ENCODE measurements around the gene REG1A.

Gene REG1A, protein sequence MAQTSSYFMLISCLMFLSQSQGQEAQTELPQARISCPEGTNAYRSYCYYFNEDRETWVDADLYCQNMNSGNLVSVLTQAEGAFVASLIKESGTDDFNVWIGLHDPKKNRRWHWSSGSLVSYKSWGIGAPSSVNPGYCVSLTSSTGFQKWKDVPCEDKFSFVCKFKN

DNA sequence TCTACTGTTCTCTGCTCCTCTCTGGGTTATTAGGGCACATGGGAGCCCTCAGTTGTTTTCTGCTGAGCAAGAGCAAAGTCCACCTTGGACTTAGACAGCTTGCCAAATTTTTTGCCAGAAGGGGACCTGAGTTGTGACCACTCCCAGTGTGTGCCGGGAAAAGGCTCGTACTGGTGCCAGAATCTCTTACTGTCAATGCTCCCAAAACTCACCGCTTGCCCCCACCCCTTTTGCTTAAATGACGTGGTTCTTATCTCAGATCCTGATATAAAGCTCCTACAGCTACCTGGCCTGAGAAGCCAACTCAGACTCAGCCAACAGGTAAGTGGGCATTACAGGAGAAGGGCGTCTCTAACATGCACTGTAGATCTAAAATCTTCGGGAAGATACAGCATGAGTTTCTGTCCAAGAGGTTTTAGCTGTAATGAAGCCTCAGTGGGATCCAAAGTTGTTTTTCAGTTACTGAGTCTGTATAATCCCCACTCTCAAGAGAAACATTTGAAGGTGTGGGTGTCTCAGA lies at the start of gene REG1A:
TSS of gene REG1A (plus strand) at position 295 of the 520 bp plus-strand sequence. CDS start 374 bp downstream, outside the sequence.
- no peak for DNase-seq

DNA sequence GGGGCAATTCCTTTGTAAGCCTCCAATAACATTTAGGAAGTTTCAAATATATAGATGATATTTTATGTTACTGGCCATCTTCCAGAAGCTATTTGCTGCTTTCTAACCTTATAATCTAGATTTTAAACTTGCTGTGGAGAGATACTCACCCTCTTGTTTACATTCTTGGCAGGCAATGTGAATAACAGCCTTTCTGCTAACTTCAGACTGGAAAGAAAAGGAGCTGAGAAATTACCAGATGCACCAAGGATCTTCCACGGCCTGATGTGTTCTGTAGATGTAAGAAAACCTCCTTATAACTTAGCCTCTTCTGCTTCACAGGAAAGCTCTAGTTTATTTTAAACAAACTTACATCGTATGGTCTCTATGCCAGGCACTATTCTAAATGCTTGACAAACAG lies 49.2 kb upstream of the REG1A start:
- no peak for DNase-seq

DNA sequence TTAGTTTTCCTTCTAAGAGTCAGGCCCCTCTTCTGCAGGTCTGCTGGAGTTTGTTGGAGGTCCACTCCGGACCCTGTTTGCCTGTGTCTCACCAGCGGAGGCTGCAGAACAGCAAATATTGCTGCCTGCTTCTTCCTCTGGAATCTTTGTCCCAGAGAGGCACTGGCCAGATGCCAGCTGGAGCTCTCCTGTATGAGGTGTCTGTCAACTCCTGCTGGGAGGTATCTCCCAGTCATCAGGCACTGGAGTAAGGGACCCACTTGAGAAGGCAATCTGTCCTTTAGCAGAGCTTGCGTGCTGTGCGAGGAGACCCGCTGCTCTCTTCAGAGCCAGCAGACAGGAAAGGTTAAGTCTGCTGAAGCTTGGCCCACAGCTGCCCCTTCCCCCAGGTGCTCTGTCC lies 37.3 kb upstream of the REG1A start:
- no peak for DNase-seq

DNA sequence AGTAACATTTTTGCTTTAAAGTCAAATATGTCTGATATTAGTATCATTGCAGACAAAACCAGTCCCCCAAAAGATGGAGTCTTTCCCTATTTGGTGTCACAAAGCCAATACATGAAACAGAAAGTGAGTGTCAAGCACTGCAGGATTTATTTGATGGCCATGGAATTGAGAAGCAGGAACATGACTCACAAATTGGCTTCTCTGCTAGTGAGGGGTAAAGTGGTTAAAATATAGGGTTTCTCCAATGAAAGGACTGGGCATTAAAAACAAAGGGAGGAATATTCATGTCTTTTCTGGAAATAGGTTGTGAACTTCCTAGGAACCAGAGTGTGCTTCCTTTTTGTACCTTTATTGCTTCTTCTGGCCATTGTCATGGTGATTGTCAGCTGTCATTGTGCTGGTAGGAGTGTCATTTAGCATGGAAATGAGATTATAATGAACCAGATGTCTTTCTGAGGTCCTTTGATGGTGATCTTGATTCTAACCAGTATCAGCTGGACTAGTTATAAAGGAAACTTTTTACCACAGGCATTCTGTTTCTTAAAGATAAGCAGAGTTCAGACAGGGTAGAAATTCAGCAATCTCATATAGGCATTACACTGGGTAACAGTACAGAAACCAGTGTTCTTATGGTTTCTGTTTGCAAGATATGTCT lies 36.6 kb upstream of the REG1A start:
- no peak for DNase-seq

DNA sequence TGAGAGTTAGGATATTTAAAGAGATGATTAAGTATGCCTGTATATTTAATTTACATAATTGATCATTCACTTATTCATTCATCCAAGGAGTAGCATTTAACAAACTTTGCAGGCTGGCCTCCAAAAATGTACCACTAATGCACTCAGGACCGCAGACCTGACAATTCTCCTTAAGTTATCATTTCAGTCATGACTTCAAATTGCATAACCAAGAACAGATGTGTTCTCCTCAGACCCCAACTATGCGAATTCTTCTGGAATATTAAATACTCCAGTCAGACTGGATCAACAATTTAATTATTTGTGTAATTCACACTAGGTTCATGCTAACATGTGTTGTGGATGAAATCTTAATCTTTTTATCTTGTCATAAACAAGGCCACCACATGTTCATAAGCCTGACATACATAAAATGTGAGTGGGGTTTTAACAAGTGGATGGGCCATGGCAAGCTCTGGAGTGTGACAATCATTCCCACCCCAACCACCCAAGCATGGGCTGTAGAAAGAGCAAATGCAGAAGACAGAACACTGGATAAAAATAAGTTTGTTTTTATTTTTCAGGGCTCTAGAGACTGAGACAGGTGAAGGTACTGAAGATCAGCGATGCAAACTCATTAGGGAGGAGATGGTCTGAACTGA lies 35.7 kb upstream of the REG1A start:
- DNase-seq: no peak

DNA sequence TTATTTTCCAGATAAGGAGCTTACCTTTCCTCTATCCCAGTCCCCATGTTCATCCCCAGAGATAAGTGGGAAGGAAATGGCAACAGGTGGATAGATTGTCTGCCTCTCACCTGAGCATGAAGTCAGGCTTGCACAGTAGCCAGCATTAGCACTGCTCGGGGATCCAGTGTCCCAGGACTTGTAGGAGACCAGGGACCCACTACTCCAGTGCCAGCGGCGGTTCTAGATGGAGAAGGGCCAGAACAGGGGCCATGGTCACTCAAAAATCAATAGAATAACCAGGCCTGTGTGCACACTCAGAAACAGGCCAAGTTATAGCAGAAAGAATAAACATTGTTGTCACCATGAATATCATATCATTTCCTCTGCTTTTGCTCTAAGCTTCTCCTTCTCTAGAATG lies 34.9 kb upstream of the REG1A start:
- DNase-seq: no peak

DNA sequence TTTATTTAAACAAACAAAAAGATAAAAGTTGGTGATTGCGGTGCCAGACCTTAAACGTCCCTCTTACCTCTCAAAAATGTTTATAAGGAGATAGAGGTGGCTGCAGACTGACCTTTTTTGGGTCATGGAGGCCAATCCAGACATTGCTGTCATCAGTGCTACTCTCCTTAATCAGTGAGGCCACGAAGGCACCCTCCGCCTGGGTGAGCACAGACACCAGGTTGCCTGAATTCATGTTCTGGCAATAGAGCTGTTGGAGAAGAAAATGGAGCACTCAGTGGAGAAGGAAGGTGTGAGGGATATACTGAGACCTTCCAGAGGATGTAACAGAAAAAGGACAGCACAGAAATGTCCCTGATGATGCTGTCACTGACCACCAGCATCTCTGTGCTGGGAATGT lies 34.0 kb upstream of the REG1A start:
- DNase-seq: no peak

DNA sequence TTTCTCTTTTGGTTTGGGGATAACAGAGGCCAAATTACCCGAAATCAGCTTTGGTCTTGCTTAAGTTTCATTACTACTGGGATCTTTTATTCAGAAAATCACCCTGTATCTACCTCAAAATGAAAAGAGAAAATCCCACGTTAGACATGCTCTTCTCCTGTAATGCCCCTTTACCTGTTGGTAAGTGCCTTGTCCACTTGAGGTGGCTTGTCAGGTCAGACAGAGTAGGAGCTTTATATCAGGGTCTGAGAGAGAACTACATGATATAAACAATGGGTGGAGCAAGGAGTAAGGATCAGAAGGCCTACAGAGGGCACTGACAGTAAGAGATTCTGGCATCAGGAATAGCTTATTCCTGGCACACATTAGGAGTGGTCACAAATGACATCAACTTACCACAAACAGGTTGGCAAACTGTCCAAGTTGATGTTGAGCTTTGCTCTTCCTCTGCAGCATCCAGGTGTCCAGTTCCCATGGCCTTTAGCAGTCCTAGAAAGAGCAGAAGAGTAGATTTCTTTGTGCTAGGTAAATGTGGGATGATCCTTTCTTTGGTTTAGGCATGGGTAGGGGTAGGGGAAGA lies 32.4 kb upstream of the REG1A start, which contains the start of gene REG1B:
TSS of gene REG1B (minus strand) at position 209 of the 580 bp plus-strand sequence. CDS start 381 bp downstream, outside the sequence.
- DNase-seq: no peak

DNA sequence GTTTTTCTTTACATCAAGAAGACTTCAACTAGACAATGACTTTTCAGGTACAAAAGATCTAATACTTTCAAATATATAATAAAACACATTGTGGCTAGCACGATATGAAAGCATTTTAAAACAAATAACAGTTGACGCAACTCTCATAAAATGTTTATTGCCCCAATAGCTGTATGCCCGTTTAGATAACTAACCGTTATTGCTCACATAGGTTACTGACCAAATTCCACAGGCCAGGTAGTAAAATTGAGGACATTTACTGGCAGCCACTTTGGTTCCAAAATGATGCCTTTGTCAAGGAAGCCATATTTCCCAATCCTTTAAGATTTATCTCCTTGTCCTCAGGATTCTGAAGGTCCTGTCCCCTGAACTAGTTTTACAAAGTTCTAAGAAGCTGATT lies 29.6 kb upstream of the REG1A start:
- DNase-seq: no peak

DNA sequence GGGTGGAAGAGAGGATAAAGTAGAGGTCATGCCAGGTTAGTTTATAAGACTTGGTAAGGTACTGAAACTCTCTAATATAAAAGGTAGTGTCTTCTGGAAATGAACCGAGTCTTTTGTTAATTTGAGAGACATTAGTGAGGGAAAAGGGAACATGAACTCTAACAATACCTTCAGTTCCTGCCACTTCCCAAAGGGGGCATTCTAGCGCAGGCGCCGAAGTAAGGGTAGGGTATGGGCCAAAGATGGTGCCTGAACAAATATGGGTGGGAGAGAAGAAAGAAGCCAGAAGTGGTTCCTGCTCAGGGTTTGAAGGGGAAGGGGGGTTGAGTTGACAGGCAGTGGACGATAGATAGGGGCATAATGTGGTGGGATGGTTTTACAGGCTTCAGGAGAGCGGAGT lies 22.4 kb upstream of the REG1A start:
- no peak for DNase-seq

DNA sequence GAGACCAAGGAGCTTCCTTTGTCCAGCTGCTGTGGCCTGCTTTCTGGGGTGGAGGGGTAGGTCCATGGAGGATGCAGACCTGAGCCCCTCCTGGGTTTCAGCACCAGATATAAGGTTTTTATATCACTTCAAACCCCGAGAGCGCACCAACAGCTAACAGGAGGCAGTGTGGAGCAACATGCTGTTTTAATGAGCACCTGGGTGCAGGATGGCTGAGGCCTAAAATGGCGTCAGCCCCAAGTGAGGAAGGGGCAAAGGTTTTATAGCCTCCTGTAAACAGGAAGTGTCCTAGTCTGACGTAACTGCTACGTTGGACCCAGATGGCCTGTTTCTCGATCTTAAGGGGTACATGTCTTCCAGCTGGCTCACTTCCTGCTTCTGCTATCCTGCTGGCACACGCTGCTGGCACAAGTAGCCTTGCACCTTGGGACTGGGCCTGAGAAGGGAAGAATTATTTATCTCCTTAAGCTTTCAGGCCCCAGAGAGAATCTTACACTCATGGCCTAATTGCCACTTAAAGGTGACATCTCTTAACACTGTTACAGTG lies 21.1 kb upstream of the REG1A start:
- no peak for DNase-seq

DNA sequence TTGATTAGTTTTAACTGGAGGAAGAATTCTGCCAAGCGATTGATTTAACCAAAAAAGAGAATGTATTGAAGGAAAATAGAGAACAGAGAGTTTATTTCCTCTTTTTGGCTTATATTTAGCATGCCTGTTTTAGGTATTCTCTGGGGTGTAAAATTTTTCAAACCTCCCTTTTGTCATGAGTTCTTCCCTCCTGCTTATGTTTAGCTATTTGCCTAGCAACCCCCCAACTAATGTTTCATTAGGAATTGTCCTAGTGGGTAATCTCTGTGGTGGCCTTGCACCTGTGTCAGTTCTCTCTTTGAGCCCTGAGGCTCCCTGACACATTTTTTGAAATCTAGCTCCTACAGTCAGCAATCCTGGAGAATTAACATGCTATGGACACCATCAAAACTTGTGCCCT lies 20.0 kb upstream of the REG1A start:
- no peak for DNase-seq

DNA sequence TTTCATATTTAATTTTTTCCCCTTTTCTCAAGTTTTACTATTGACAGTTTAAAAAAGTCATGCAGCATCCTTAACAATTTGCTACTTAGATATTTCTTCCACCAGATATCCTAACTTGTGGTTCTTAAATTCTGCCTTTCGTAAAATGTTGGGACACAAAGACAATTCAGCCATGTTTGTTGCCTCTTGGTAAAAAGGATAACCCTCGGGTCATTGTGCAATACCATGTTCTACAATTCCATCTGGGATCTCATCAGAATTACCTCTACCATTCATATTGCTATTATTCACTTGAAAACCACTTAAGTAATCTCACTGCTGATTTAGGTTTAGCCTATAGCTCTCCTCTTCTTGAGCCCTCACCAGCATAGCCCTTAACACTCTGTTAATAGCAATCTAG lies 19.3 kb upstream of the REG1A start:
- no peak for DNase-seq

DNA sequence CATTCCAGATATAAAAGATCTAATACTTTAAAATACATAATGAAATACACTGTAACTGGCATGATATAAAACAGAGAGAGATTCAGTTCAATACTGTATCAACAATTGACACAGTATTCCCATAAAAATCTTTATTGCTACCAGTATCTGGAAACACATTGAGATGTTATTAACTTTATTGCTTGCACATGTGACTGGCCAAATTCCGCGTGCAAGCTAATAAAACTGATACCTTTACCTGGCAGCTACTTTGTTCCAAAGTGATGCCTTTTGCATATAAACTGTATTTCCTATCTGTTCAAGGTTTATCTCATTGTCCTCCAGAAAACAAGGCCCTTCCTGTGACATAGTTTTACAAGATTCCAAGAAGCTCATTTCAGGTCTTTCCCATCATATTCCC lies 17.1 kb upstream of the REG1A start:
- DNase-seq: no peak

DNA sequence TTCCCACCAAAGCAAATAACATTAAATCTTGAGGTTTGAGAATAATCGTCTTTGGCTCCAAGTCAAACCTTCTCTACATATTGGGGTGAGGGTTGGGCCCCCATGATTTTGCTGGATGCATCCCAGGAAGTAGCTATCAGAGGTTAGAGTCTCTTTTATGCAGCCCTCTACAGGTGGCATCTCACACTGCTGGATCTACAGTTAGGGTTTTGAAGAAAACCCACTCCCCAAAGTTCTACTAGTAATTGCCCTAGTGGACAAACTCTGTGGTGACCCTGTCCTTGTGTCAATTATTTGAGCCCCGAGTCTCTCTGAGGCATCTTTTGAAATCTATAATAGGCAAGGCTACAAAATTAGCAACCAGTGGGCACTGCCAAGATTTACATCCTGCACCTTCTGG lies 15.0 kb upstream of the REG1A start:
- no peak for DNase-seq

DNA sequence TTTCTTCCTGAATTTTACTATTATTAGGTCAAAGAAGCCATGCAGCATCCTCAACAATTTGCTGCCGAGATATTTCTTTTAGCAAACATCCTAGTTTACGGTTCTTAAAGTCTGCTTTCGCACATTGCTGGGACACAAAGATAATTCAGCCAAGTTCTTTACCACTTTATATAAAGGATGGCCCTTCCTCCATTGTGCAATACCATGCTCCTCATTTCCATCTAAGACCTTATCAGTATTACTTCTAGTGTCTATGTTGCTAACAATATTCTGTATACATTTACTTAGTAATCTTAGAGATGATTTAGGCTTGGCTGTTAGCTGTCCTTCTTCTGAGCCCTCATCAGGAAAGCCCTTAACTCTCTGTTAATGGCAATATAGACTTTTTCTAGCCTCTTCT lies 8.0 kb upstream of the REG1A start:
- DNase-seq: no peak

DNA sequence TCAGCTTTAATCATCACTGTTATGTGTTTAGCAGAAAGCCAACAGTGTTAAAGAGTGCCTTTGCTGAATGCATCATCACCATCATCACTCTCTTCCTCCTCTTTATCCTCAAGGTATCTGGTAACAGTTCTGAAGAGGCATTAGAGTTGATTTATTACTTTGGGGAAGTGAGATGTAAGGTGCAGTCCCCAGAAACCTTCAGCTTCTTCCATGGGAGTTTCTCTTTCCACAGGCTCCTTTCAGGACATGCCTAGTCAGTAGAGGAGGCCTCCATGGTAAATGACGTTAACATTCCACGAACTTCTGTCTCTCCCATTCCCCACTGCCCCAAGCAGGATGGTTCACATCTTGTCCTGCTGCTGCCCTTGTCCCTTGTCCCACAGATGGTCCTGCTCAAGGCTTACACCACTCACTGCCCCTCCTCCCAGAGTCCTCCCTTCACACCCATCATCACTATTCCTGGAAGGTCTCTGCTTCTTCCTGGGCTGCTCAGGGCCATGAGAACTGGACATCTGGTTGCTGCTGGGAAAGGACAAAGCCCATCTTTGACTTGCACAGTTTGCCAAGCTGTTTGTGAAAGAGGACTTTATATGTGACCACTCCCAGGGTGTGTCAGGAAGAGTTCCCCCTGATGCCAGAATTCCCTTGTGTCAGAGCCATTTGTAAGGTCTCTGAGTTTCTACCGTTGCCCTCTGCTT lies 5.3 kb upstream of the REG1A start:
- DNase-seq: no peak

DNA sequence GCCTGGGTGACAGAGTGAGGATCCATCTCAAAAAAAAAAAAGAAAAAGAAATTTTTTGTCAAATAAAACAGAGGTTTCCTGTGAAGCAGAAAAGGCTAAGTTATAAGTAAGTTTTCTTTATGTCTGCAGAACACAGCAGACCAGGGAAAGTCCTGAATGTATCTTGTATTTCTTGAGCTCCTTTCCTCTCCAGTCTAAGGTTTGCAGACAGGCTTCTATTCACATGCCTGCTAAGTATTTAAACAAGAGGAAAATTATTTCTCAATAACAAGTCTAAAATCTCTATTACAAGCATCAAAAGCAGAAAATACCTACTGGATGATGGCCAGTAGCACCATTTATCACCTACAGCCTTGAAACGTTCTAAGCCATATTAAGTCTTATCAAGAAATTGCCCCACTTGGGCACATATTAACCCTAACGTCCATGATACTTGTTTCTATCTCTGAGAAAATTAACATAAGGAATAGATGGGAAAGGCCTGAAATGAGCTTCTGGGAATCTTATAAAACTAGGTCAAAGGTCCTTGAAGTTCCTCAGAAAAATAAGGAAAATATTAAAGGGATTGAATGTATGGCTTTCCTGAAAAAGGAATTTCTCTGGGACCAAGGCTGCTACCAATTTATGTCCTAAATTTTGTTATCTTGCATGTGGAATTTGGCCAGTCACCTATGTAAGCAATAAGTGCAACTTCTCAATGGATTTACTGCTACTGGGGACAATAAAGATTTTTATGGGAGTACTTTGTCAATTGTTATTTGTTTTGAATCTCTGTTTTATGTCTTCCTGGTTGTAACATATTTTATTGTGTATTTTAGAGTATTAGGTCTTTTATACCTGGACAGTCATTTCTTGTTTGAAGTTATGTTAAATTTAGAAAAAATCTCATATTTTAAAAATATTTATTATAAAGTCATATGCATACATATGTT lies 3.0 kb upstream of the REG1A start:
- DNase-seq: no peak

DNA sequence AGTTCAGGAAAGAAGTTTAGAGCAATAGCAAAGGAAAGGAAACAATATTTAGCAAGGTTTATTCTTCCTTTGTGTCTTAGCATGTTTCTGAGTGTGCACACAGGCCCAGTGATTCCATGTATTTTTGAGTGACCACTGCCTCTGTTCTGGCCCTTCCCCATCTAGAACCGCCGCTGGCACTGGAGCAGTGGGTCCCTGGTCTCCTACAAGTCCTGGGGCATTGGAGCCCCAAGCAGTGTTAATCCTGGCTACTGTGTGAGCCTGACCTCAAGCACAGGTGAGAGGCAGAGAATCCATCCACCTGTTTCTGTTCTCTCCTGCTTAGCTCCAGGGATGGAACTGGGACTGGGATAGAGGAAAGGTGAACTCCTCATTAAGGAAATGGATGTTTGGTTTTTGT lies 2.4 kb downstream of the REG1A start:
- no peak for DNase-seq

DNA sequence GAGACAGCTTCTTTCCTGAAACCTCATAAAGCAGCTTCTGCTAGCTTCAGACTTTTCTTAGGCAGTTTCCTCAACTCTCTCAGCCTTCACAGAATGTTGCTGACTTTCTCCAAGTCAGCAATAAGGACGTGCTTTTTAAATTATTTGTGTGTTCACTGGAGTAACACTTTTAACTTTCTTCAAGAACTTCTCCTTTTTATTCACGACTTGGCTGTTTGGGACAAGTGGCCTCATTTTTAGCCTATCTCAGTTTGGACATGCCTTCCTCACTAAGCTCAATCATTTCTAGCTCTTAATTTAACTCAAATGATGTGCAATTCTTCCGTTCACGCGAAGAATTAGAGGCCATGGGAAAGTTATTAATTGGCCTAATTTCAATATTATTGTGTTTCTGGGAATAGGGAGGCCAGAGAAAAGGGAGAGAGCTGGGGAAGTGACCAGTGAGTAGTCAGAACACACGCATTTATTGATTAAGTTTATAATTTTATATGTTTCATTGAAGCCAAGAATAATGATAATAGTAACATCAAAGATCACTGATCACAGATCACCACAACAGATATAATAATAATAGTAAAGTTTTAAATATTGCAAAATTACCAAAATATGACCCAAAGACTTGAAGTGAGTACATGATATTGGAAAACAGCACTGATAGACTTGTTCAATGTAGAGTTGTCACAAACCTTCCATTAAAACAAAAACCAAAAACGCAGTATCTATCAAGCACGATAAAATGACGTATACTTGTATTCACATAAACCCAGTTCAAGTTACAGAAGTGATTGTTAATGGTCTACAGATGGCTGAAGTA lies 4.8 kb downstream of the REG1A start:
- no peak for DNase-seq

DNA sequence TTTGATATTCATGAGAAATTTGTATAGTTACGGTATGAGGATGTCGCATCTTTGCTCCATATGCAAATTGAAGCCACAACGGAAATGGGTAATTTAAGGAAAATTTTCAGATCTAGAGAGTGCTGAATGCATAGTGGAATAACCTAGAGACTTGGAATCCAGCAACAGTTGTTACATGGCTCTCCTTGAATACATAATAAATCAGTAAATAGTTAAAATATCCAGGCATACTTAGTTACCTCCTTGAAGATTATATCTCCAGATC lies 5.4 kb downstream of the REG1A start:
- DNase-seq: no peak

Data from NK-92 treated with Interleukin-12 subunit alpha and Interleukin-12 subunit beta, amount 100 ng/mL, for 24 hours (cell line).